ENCODE data around the gene ERRFI1.

The ERRFI1 gene

DNA sequence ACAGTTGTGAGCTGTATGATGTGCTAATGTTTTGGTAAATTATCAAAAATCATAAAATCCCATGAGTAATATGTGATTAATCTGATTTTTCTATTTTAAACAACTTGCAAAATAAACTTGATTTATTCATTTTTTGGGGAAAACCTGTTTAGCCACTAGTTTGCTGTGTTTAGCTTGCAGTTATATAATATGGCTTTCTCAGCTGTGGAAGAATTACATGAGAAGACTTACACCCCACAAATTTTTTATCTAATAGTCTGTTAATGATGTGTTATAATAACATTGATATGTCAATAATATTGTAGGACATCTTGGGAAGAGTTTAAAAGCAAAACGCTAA lies 2.4 kb upstream of the ERRFI1 start:
- no peak for DNase-seq (ENCODE audit: extremely low read depth, low read depth)
- H3K4me3 ChIP-seq (replicated peaks; ENCODE audit: low read depth, low read length) = no peak overlapping the region
- TF ChIP-seq, protein P1, sequence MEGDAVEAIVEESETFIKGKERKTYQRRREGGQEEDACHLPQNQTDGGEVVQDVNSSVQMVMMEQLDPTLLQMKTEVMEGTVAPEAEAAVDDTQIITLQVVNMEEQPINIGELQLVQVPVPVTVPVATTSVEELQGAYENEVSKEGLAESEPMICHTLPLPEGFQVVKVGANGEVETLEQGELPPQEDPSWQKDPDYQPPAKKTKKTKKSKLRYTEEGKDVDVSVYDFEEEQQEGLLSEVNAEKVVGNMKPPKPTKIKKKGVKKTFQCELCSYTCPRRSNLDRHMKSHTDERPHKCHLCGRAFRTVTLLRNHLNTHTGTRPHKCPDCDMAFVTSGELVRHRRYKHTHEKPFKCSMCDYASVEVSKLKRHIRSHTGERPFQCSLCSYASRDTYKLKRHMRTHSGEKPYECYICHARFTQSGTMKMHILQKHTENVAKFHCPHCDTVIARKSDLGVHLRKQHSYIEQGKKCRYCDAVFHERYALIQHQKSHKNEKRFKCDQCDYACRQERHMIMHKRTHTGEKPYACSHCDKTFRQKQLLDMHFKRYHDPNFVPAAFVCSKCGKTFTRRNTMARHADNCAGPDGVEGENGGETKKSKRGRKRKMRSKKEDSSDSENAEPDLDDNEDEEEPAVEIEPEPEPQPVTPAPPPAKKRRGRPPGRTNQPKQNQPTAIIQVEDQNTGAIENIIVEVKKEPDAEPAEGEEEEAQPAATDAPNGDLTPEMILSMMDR (IDR thresholded peaks at IDR 0.05; ENCODE audit: low read depth, low read length, missing control alignments) = no peak

DNA sequence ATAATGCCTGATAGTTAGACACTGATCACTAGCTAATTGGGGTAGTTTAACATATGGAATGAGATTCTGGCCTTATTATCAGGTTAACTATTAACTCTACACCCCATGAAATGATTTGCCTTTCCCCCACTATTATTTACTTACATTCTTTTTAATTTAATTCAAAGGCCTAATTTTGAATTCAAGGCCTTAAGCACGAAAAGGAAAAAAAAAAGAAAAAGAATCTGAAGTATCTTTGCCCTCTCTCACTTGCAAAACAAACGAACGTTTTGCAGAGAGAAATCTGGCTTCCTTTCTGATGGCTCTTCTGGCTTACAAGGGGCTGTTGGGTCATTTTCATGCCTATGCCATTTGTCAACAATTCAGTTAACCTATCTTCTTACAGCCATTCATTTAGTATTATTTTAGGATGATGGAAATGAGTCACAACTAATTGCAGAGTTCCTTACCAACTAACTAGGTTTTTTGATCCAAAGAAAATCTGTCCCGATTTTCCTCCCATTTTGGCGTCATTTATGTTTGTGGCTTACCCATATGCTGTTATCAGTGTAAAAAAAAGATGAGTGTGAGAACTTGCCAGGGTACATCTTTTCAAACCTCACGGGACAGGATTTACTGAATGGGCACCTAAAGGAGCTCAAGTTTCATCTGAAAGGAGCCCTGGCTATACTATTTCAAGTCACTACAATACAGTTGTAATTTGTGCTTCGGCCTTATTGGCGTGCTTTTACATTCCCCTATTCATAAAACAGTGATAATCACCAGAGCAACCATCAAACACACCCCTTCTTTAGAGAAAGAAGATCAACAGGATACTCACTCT lies 1.9 kb upstream of the ERRFI1 start:
- TF ChIP-seq, protein P1 (IDR thresholded peaks at IDR 0.05; ENCODE audit: low read depth, low read length, missing control alignments) = no peak
- peak; percentile 33 for DNase-seq (ENCODE audit: extremely low read depth, low read depth)
- no peak overlapping the region for H3K4me3 ChIP-seq (replicated peaks; ENCODE audit: low read depth, low read length)

DNA sequence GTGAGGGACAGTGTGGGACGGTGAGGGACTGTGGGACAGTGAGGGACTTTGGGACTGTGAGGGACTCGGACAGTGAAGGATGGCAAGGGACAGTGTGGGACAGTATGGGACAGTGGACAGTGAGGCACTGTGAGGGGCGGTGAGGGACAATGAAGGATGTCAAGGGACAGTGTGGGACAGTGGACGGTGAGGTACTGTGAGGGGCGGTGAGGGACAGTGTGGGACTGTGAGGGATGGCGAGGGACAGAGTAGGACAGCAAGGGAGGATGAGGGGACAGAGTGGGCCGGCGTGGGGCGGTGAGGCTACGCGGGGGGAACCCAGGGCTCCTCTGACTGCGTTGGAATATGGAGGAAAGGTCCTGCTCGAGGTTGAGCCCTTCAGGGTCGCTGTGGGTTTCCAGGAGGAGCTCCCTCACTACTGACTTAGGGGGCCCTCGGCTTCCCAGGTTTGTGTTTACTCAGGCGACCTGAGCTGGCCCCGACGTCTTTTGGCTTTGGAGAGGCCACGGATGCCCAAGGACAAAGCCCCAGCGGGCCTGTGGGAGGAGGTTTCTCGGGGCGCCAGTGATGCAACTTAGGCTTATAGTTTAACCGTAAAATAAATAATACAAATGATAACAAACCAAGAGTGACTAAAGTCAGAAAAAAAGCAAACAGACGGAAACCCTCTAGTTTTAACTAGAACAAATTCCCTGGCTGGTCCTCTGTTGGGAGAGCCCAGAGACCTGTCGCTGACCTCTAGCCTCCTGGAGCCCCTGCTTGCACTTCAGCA lies 1.1 kb upstream of the ERRFI1 start:
- TF ChIP-seq, protein P1 (IDR thresholded peaks at IDR 0.05; ENCODE audit: low read depth, low read length, missing control alignments) = no peak
- peak overlapping the region; percentile 84 for H3K4me3 ChIP-seq (replicated peaks; ENCODE audit: low read depth, low read length)
- DNase-seq (ENCODE audit: extremely low read depth, low read depth) = no peak

DNA sequence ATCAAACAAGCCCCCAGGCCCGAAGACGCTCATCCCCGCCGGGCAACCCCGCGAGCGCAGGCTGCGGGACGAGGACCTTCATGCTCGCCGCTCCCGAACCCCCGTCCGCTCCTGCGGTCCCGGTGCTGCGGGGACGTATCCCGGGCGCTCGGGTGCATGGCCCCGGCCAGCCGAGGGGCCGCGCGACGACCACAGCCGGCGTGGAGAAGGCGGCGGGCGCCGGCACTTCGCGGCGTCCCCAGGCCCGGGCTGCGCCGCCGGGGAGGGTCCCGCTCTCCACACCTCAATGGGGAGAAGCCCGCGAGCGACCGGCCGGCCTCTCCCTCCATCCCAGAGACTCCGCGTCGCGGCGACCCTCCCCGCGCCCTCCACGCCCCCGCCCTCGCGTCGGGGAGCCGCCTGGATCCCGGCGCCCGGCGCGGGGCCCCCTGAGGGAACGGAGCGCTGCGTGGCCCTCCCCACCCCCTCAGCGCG lies 401 bp downstream of the ERRFI1 start:
- no peak for DNase-seq (ENCODE audit: extremely low read depth, low read depth)
- TF ChIP-seq, protein P1 (IDR thresholded peaks at IDR 0.05; ENCODE audit: low read depth, low read length, missing control alignments) = no peak
- H3K4me3 ChIP-seq (replicated peaks; ENCODE audit: low read depth, low read length) = peak overlapping the region; percentile 84

DNA sequence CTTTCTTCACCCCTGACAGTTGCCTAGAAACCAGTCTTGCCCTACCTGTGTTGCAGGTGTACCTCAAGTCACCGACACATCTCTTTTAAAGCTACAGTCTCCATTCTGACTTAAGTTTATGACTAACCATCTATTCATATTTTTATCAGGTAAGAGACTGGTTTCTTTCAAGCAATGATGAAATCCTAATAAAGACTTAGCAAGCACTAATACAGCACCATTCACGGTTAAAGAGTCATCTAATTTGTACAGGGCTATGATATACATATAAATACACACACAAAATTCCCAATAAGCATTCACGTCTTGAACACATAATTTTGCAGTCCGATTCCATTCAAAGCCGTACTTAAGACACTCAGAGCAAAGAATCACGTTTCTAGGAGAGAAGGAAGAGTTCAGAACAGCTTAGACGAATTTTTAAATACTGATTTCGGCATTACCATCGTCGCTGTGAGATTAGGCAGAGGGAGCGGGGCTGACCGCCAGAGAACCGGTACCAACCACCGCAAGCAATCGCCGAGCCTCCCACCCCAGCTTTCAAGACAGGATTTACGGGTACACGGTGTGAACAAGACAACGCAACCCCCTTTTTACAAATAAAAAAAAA lies 943 bp downstream of the ERRFI1 start:
- DNase-seq (ENCODE audit: extremely low read depth, low read depth) = no peak
- TF ChIP-seq, protein P1 (IDR thresholded peaks at IDR 0.05; ENCODE audit: low read depth, low read length, missing control alignments) = no peak
- H3K4me3 ChIP-seq (replicated peaks; ENCODE audit: low read depth, low read length) = peak overlapping the region; percentile 84

DNA sequence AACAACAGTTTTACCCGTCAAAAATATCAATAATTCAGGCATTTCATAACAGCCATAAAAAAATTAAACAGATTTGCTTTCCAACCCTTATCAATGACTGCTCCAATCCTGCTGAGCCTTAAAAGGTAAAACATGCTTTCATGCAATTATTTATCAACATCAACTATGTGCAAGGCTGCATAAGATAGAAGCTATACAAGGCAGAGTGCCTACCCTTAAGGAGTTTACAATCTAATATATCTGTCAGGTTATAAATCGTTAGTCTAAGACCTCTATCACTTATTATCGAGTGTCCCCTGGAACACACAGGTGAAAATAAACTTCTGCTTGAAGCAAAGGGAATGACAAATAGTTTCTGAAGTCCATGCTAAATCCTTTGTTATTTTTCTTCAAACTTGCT lies 1.8 kb downstream of the ERRFI1 start:
- TF ChIP-seq, protein P1 (IDR thresholded peaks at IDR 0.05; ENCODE audit: low read depth, low read length, missing control alignments) = no peak
- H3K4me3 ChIP-seq (replicated peaks; ENCODE audit: low read depth, low read length) = peak overlapping the region; percentile 84
- no peak for DNase-seq (ENCODE audit: extremely low read depth, low read depth)

Data from HFF-Myc (cell line).